ENCODE data around the gene ZNF232.

GRCh38 chr17:5096731-5097100, 15.0 kb downstream of the ZNF232 start:
- TF ChIP-seq SUZ12 (IDR thresholded peaks at IDR 0.05), result no peak
- TF ChIP-seq ELF4 (IDR thresholded peaks at IDR 0.05), result no peak
- no peak for TF ChIP-seq ZNF384 (IDR thresholded peaks at IDR 0.05)
- TF ChIP-seq BHLHE40 (IDR thresholded peaks at IDR 0.05; ENCODE audit: borderline replicate concordance), result no peak
- TF ChIP-seq TARDBP (IDR thresholded peaks at IDR 0.05), result no peak
- TF ChIP-seq FOXM1 (IDR thresholded peaks at IDR 0.05; ENCODE audit: borderline replicate concordance), result no peak
- TF ChIP-seq HDGF (IDR thresholded peaks at IDR 0.05; ENCODE audit: borderline replicate concordance), result no peak
- no peak for TF ChIP-seq SP1 (IDR thresholded peaks at IDR 0.05)
- TF ChIP-seq FOXA1 (IDR thresholded peaks at IDR 0.05), result no peak
- no peak for TF ChIP-seq CTBP1 (IDR thresholded peaks at IDR 0.05; ENCODE audit: borderline replicate concordance)
- TF ChIP-seq NFRKB (IDR thresholded peaks at IDR 0.05), result no peak
